T-helper 2 cell (primary cell): Measurements from ENCODE around the gene UBE2H.
A peak's percentile ranks its signal among the peaks of the same experiment; 100 is the strongest.
"Not testable (repeated sequence)": the region's sequence is repeated elsewhere in the genome, so short reads cannot be mapped to it uniquely, and the experiment has no call there.

Source experiments
- DNase-seq, 5 experiments: peaks; one replicate each; pipeline versions ENCODE4 v3.0.0 to v3.0.0-alpha.2; 2012 to 2022

The UBE2H gene

GRCh38 chr7:129804890-129805719 lies 147.7 kb downstream of the UBE2H start:
- DNase-seq = no peak

DNA sequence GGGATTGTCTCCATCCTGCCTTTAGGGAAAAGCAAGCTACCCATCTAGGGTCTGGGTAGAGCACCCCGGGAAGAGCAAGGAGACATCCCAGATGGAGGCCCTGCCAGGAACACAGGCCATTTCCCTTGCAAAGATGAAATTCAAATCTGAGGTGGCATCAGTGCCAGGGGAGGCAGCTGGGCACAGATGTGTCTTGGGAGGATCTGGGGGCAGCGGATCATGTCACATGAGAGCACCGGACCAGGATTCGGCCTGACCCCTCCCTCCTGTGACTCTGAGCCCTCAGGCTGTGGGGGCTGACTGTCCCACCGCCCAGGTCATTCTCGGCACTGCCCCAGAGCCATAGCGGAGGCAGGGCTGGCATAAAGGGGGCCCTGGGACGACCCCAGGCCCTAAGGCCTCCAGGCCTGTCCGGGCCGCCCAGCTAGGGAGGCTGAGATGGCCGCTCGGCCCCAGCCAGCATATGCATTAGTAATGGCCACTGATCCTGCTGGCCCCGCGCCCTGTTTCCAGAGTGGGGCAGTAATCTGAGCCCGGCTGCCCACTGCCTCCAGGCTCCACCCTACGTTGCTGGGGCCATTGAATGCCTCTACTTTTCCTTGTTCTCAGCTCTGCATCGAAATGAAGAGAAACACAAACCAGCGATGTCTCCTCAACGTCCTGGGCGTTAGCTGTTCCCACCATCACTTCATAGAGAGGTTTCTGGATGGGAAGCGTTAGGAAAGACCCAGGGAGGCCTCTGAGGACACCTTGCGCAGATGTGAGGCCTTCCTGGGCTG lies 148.5 kb downstream of the UBE2H start:
- no peak for DNase-seq

GRCh38 chr7:129803546-129804081 lies 149.1 kb downstream of the UBE2H start:
- no peak for DNase-seq

DNA sequence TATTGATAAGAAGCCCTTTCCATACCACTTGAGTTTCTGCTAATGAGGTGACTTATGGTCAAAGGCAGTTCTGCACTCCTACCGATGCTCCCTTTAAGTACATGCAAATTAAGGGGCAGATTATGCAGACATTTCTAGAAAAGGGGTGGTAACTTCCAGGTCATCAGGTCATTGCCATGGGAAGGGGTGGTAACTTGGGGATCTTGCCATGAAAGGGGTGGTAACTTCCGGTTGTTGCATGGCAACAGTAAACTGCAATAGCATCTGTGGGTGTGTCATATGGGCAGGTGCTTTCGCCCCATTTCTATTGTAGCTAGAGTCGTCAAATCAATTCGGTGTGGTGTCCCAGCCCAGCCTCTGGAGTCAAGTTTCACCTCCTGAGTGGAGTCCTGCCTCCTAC lies 150.9 kb downstream of the UBE2H start:
- DNase-seq = no peak

GRCh38 chr7:129800901-129801300 lies 151.9 kb downstream of the UBE2H start:
- no peak for DNase-seq

DNA sequence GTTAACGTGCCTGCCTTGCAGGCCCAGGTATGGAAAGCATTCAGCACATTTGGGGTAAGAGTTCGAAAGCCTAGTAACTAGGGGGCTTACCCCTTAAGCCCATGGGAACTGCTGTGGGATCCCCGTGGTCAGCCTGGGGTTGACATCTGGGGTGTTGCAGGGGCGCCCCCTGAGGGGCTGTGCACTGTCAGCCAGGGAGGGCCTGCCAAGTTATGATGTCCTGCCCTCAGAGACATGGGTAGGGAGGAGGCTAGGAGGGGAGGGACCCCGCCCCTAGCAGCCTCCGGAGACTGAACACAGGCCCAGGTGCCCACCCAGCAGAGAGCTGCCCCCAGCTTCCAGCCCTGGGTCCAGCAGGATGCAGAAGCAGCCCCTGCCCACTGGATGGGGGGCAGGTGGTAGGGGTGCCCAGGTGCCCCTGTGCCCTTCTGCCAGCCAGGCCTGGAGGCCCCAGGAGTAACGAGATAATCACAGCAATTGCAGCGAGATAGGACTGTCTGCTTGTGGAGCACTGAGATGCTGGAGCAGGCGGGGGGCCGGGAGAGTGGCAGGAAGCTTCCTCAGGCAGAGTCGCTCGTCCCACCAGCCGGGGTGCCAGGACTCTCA lies 153.3 kb downstream of the UBE2H start:
- no peak for DNase-seq

DNA sequence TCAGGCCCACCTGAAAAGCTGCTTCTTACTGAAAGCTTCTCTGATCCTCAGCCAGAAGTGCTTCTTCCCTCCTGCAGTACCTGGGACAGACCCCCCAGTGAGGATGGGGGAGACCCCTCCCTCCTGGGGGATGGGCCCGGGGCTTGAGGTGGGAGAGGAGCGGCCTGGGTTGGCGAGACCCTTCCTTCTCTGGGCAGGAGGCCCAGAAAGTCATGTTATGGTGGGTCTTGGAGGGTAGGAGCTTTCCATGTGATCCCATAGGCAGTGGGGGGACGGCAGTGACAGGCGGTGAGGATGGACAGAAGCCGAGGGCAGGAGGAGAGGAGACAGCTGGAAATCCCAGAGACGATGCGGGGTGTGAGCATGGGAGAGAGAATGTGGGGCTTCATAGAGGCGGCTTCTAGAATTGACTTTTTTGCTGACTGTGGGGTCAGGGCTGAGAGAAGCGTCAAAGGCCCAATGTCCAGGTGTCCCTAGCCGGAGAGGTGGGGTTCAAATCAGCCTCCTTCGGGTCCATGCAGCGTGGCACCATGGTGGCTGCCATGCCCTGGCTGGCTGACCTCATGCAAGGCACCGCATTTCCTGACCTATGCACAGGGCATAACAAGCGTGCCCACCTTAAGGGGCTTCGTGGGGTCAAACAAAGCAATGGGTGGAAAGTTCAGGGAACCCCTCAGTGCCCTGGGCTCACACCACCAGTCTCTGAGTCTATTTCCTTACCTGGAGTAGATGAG lies 154.0 kb downstream of the UBE2H start:
- no peak for DNase-seq

DNA sequence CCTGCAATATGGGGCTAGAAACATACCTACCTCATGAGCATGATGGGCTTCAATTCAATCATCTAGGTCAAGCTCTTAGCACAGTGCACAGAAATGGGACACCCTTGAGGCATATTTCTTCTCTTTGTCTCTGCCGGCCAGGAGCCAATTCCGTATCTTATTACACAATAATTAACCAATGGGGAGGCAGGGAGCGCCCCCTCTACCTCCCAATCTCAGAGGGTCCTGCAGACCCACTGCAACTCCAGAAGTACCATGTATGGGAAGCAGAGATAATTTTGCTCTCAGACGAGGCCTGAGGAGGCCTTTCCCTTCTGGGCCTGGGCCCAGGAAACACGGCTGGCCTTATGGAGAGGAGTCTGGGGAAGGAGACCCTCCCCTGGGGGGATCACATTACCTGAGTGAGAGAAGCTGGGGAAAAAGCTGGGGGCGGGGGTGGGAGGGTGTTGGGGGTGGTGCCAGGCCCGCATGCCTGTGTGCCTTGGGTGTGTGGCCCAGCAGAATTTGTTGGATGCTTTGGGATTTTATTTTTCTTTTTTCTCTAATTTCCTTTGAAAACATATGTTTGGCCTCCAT lies 155.5 kb downstream of the UBE2H start:
- DNase-seq = no peak

DNA sequence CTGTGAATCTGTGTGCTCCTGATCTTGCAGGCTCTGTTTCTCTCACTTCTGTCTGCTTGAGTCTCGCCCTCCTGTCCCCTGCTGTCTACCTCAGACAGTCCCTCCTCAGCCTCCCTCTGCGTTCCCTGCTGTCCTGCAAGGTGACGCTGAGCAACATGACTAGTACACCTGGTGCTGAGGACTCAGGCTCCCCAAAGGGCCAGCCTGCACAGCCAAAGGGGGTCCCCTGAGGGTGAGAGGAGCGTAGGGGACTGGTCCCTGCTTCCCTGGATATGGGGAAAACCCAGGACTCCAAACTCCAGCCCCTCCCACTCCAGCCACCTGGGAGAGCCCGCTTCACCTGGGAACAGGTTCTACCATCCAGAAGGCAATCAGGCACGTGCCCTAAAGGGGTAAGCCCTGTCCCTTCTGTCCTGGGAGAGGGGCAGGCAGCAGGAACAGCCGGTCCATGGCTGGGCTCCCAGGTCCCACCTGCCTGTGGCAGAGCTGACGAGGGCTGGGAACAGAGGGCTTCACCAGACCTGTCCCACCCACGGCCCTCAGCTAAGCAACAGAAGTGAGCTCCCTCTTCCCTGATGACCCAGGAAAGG lies 156.5 kb downstream of the UBE2H start:
- DNase-seq = no peak

- DNase-seq = not testable (repeated sequence)
These were observed 158.3 kb downstream of the UBE2H start for GRCh38 chr7:129794461-129794860.

GRCh38 chr7:129793506-129794310 lies 159.1 kb downstream of the UBE2H start:
- DNase-seq = no peak

DNA sequence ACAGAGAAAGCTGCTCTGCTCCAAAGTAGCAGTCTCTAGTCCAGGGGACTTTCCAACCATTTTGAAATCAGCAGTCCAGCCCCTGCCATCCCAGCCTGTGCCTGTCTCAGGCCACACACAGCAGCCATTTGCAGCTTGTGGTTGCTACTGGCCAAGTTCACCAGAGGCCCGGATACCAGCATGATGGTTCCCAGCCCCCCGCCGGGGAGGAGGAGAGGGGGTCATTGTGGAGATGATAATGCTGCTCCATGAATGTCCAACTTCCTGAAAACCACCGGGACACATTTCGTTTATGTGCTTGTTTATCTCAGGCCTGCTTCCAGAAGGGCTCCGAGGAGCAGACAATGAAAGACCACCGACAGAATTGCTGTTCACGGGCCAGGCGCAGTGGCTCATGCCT lies 160.0 kb downstream of the UBE2H start:
- no peak for DNase-seq

- no peak for DNase-seq
These were observed 162.6 kb downstream of the UBE2H start for GRCh38 chr7:129790136-129790535.

GRCh38 chr7:129789652-129790051 lies 163.1 kb downstream of the UBE2H start:
- no peak for DNase-seq

DNA sequence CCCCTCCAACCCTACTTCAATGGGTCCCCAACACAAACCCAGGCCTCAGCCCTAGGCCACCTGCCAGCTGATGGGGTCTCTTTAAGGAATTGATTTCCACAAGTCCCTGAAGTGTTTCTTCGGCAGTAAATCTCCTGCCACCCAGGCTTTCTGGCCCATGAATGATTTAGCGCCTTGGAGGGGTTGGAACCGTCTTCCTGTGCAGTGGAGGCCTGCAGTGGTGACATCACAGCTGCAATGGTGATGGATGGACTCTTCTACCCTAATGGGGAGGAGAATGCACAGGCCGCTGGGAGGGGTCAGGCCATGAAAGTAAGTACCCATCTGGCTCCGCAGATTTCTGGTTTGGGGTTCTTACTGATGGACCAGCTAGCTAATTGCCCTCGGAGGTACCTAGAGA lies 163.8 kb downstream of the UBE2H start:
- DNase-seq = no peak

GRCh38 chr7:129786825-129787563 lies 165.8 kb downstream of the UBE2H start:
- DNase-seq = no peak

GRCh38 chr7:129785685-129786514 lies 166.9 kb downstream of the UBE2H start:
- peak in 1 of 5 experiments; percentile 24 for DNase-seq

DNA sequence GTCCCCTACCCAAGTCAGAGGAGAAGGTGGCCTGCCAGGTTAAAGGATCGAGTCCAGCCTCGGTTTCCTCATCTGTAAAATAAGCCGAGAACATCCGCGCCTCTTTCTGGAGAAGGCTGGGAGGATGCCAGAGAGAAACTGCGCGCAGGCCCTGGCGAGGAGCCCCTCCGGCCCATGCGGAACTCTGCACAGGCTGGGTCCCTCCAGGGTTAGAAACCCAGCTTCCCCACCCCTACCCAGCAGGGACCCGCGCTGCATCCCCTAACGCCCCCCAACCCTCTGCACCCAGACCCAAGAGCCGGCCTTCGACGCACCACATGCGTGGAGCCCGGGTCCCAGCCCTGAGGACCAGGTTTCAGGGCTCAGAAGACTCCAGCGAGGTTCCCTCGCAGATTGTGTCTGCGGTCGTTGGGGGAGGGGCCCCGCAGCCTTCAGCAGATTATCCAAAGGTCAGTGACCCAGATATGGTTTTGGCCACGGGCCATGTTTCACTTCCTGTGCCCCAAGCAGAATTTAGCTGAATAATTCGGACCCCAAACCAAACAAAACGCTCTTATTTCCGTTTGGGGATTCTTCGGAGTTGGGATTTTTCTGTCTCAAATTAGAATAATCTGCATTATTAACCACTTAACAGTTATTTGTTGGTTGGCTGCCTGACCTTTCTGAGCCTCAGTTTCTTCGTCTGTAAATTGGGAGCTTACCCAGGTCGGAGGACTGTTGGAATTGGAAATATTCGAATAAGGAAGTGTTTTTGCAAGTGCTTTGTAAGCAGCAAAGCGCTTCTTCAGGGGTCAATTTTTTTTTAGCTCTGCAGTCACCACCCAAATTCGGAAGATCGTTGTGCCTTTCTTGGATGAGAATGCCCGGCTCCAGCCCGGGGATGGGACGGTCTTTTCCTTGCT lies 167.7 kb downstream of the UBE2H start:
- no peak for DNase-seq
